GDM1 (cell line): ENCODE results near the gene THAP10.

Source experiments
- DNase-seq: peaks from one replicate; lab custom pipeline; 2025; lab: John Stamatoyannopoulos, UW

The THAP10 gene

DNA sequence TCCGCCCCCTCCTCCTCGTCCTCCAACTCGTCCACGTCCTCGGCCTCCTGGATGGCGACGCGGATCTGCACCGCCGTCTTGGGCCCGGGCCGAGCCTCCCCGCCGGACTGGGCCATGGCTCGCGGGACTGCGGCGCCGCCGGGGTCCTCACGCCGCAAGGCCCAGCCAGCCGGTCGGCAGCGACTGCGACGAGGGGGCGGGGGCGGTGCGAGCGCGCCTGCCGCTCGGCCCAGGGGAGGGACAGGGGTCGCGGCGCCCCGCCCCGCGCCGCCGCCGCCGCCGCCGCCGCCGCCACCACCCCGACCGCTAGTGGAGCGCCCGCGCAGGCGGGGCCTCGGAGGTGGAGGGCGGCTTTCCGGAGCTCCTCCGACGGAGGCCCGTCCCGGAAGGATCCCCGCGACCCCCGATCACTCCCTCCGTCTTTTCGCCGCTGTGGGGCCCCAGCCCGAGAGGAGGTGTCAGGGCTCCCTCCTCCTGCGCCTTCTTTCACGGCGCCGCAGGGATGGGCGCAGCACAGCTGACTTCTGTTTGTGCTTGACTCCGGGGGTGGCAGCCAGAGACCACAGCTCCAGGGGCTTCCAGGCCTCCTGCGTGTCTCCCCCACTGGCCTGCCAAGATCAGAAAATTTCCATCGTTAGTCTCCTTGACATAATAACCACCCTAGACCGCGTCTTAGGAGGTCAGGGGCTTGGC lies 38.1 kb downstream of the THAP10 start, which contains the start of gene LARP6:
Gene LARP6, minus strand, starts transcription at position 185 of the 693 bp plus-strand sequence. Its CDS starts 69 bp downstream, at position 116.
- DNase-seq: no peak

DNA sequence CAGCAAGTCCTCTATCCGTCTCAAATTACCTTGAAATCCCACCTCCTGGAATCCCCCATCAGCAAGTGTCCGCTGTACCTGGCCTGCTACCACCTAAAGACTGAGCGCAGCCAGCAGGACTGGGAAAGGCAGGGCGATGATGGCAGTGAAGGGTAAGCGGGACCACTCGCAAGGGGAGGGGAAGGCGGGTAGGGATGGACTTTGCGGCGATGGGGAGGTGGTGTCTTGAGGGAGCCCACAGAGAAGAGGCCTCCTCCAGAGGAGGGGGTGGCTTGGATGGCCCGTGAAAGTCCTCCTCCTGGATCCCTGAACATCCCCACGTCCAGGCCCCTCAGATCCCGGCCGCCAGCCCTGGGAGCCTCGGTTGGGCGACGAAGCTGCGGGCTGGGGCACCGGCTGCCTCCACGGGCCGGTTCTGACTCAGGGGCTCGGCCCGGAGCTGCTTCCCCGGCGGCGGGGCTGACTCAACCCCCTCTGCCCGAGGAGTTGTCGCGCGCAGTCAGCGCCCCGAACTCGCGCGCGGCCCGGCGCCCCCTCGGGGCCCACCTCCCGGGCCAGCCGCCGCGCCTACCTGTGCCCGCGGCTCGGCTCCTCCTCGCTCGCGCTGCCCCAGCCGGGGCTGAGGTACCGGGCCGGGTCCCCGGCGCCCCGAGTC lies 38.8 kb downstream of the THAP10 start:
- DNase-seq: no peak

DNA sequence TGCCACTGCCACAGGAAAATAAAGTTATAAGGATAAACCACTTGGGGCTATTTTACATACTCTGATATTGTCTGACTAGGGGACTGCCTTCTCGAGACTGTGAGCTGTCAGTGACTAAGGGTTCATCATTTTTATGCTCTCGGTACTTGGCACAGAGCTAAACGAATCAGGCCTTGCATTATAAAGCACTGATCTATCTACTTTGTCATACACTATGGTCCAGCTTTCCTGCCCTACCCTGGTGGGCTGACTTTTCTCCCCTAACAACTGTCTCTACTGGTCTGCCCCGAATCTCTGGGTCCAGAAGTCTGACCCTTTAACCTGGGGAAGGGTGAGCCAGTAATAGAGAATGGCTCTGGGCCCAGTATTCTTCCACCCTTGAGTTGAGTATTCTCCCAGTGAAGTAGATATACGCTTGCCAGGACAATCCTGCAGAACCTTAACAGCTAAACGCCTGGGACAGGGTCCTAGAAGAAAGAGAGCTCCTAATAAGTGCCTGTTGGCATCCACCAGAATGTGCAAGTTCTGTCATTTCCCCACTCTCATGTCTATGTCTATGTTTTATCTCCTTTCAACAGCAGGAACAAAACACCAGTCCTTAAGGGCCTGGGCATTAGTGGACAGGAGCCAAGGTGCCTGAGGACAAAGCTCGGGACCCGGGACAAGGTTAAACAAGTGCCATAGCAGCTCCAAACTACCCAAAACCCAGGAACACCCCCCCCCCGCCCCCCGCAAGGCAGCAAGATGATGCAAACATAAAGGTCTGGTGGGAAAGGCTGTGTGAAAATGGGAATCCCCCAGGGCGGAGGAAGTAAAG lies 39.5 kb downstream of the THAP10 start:
- no peak for DNase-seq

DNA sequence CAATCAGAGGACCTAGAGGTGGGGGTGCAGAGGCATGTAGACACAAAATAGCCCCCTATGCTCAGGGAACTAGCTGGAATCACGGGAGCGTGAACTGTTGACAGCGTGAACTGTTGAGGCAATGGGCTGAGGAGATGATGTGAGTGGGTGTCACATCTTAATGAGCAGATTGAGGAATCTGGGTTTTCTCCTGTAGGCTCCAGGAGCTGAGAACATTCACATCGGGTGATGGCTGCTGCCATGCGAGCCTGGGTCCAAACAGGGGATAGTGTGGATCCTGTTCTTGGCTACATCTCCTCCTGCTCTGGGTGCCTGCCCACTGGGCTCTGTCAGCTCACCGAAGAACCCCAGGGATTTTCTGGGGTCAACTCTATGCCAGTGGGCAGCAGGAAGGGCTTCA lies 40.3 kb downstream of the THAP10 start:
- no peak for DNase-seq

DNA sequence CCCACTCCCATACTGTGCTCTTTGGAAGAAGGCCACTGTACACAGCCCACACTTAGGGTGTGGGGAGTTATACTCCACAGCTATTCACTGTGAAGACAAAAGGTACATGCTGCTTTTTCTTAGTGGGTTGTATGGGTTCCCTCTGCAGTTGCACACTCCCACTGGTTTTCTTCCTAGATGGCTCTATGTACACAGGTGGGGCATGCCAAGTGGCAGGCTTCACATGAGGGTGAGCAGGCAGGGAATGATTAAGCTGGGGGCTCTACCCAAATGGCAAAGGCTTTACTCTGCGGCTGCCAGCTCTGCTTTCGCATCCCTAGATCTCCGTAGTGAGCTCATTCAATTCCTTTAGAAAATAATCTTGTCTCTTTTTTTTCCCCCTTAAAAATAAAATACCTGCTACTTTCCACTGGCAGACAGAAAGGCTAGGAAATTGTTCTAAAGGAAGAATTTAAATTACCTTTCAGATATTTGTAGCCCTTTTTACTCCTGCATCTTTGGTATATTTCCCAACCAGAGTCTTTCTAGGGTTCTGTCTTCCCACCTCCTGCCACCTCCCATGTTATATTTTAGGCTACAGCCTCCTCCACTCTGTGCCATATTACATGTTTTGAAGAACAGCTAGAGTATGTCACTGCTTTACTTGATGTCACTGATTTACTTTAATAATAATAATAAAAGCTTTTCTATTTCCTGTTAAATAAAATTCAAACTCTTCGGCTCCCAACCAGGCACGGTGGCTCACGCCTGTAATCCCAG lies 46.5 kb downstream of the THAP10 start:
- DNase-seq: no peak

DNA sequence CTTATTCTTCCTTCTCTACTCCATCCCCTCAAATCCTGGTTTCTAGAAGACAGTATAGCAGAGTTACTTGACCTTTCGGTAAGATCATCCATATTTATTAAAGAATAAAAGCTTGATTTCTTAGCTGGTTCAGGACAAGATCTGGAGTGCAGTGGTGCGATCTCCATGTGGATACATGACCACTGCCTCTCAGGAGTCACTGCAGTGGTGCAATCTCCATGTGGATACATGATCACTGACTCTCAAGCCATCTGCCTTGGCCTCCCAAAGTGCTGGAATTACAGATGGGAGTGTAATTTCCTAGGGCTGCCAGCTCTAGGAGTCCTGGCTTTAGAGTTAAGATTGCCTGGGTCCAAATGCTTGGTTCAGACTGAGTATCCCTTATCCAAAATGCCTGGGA lies 54.8 kb downstream of the THAP10 start:
- DNase-seq: no peak

DNA sequence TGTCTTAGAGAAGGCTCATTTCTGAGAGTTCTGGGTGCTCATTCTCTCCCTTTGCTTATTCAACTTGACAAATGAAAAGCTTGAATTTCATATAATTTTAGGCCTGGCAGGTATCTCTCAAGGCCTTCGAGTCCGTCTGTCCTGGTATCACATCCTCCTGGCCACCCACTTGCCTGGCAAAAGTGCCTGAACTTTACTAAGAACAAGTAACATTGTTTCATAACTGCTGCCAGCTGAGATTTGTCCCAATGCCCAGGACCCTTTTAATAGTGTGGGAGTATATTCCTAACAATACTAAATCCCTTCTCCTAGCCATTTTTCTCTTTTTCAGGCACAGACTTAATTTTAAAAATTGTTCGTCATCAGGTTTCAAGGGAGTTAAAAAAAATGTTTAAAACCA lies 56.4 kb downstream of the THAP10 start:
- no peak for DNase-seq

DNA sequence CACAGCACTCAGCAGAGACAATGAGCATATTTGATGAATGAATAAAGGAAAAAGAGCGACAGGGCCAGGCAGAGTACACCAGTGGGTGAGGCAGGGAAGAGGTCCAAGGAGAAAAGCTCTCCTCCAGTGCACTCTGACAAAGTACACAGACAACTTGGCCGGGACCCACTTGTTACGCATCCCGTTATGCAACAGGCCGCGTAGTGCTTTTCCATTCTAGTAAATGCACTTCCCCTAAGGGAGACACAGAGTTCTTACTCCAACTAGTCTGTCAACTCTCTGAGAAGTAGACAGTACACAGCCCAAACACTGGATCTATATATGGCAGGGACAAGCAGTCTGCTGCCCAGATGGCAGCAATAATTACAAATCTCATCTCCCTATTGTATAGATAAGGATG lies 56.8 kb downstream of the THAP10 start:
- no peak for DNase-seq

DNA sequence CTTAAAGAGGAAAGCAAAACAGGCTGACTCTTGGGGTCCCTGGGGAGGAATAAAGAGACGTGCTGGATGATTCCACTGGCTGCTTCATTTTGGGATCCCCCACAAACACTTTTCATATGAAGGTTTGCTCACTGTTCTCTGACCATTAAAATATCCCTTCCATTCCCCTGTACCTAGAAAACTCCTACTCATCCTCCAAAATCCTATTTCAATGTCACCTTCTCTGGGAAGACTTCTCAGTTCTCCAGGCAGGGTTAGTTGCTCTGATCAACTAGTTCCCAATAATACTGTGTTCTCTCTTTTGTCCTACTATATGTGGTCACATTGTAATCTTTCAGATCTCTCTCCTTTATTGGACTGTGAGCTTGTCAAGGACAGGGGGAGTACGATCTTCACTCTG lies 57.2 kb downstream of the THAP10 start:
- no peak for DNase-seq

DNA sequence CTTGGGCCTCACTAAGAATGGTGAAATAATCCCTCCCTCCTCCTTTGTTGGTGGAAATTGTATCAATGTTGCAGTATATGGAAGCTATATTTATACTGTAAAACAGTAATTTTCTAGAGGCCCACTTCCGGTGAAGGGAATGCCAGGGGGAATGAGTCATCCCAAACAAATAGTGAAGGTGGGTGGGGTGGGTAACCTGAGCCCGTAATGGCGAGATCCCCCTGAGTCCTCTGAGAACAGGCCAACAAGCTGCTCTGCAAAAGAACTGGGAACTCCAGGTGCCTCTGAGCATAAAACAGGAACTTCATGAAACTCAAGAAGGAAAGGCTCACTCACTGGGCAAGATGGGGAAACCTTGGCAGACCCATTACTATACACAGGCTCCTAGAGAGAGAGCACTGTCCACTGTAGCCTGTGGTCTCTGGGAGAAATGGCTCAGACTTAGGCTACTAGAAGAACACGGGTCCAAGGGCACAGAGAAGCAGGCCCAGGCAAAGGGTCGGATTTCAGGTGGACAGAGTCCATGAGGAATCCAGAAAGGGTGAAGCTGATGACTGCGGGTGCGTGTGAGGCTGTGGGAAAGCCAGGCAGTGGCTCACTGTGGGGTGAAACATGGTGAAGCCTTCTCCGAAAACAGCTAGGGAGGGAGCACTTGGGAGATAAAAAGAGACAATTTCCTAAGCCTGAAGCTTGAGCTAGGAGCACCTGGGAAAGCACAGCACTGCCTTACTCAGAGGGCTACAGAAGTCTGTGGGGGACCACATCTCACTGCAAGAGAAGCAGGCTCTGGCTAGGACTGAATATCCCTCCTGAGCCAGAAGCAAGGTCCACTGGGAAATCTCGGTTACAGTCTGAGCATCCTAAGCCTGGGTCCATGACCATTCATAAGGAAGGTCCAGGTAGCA lies 58.1 kb downstream of the THAP10 start:
- no peak for DNase-seq

DNA sequence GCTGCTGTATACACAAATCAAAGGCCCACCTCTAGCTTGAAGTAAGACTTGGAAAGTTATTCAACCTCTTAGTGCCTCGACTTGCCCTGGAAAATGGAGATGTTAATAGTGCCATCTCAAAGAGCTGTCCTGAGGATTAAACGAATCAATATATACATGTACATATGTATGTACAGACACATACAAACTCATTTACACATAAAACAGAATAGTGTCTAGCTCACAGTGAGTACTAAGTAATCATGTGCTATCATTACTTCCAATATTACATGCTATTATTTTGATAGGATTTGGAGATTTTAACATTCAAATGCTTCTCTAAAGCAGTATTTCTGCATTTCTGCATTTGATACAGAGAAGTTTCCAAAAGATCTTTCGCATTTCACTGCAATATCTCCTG lies 58.8 kb downstream of the THAP10 start:
- DNase-seq: no peak

DNA sequence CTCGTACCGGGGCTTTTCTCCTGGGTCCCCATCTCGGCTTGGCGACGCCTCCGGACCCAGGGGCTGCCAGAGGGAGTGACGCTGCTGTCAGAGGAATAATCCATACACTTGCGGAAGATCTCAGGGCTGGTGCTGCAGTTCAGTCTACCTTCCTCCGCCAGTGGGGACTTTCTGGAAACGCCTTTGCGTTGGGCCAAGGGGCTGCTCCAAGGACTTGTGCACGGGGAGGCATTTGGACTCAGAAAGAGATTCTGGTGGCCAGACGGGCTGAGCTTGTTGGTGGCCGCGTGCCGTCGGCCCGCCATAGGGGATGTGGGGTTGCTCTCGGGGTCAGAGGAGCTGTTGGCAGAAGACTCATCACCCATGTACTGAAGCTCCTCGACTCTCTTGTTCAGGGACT lies 60.1 kb downstream of the THAP10 start:
- DNase-seq: no peak
